WERI-Rb-1 (cell line): Measurements from ENCODE around the gene ZGPAT.
"Not testable (repeated sequence)": the region's sequence is repeated elsewhere in the genome, so short reads cannot be mapped to it uniquely, and the experiment has no call there.

Source experiments
- DNase-seq: peaks from one replicate; pipeline ENCODE4 v3.0.0-alpha.2; 2020
- H3K27ac ChIP-seq: fragments of 250-450 bp; sonication (Bioruptor Pico); 2 replicates; pipeline ENCODE4 v1.5.1; 2020; ENCODE audit warnings: mild to moderate bottlenecking, moderate library complexity
- H3K27me3 ChIP-seq: fragments of 250-450 bp; sonication (Bioruptor Pico); 2 replicates; pipeline ENCODE4 v1.5.1; 2021; ENCODE audit warnings: mild to moderate bottlenecking, low read depth, moderate library complexity; ENCODE audit not compliant: insufficient read depth, severe bottlenecking
- H3K36me3 ChIP-seq: fragments of 250-450 bp; sonication (Bioruptor Pico); 2 replicates; pipeline ENCODE4 v1.5.1; 2020; ENCODE audit warnings: mild to moderate bottlenecking, moderate library complexity
- H3K4me3 ChIP-seq: 2 replicates; pipeline ENCODE4 v1.5.1; 2011; ENCODE audit warnings: low read depth, mild to moderate bottlenecking, control low read depth, low read length
- H3K9me3 ChIP-seq: fragments of 250-450 bp; sonication (Bioruptor Pico); 2 replicates; pipeline ENCODE4 v1.5.1; 2021; ENCODE audit warnings: mild to moderate bottlenecking, moderate library complexity; ENCODE audit not compliant: severe bottlenecking
- TF ChIP-seq, protein P1 (sequence below): IDR thresholded peaks from 2 replicates; pipeline ENCODE4 v1.5.1; 2011; ENCODE audit warnings: low read depth, mild to moderate bottlenecking, control low read depth, inconsistent platforms, low read length

ZGPAT gene

GRCh38 chr20:63714858-63715257 lies 7.0 kb downstream of the ZGPAT start:
- Histone ChIP-seq H3K27ac (no peak overlapping the region), H3K27me3 (no peaks in the 10 kb centered on the region), H3K4me3 (no peak overlapping the region), H3K9me3 (no peaks in the 10 kb centered on the region), H3K36me3 (peaks cover 73% of the 10 kb centered on the region)
- DNase-seq: no peak
- TF ChIP-seq, protein P1, sequence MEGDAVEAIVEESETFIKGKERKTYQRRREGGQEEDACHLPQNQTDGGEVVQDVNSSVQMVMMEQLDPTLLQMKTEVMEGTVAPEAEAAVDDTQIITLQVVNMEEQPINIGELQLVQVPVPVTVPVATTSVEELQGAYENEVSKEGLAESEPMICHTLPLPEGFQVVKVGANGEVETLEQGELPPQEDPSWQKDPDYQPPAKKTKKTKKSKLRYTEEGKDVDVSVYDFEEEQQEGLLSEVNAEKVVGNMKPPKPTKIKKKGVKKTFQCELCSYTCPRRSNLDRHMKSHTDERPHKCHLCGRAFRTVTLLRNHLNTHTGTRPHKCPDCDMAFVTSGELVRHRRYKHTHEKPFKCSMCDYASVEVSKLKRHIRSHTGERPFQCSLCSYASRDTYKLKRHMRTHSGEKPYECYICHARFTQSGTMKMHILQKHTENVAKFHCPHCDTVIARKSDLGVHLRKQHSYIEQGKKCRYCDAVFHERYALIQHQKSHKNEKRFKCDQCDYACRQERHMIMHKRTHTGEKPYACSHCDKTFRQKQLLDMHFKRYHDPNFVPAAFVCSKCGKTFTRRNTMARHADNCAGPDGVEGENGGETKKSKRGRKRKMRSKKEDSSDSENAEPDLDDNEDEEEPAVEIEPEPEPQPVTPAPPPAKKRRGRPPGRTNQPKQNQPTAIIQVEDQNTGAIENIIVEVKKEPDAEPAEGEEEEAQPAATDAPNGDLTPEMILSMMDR: no peak

GRCh38 chr20:63718996-63719395 lies 11.2 kb downstream of the ZGPAT start:
- H3K27me3 ChIP-seq: no peaks in the 10 kb centered on the region
- no peaks in the 10 kb centered on the region for H3K9me3 ChIP-seq
- TF ChIP-seq, protein P1: no peak
- no peak overlapping the region for H3K27ac ChIP-seq
- H3K4me3 ChIP-seq: no peak overlapping the region
- H3K36me3 ChIP-seq: peaks cover 51% of the 10 kb centered on the region
- no peak for DNase-seq

- not testable (repeated sequence) for DNase-seq, H3K9me3 ChIP-seq, H3K27ac ChIP-seq, H3K4me3 ChIP-seq, H3K27me3 ChIP-seq
- H3K36me3 ChIP-seq: peaks cover 47% of the 10 kb centered on the region
Observed at GRCh38 chr20:63722967-63723622, 15.3 kb downstream of the ZGPAT start.

DNA sequence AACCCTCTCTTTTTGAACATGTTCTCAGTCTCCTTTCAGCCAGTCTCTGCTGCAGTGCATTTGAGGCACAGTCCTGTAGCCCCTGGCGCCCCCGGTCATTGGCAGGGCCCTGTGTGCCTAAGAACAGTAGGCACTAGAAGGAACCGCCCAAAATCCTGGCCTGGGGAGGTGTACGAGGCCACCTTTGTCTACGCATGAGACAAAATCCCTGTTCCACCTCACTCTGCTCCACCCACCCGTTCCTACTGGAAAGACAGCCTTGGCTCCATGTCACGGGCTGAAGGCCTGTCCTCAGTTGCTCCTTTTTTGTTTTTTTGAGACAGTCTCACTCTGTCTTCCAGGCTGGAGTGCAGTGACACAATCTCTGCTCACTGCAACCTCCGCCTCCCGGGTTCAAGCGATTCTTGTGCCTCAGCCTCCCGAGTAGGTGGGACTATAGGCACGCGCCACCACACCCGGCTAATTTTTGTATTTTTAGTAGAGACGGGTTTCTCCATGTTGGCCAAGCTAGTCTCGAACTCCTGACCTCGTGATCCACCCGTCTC lies 22.4 kb downstream of the ZGPAT start:
- H3K36me3 ChIP-seq: peaks cover 32% of the 10 kb centered on the region
- not testable (repeated sequence) for DNase-seq, H3K9me3 ChIP-seq, H3K4me3 ChIP-seq, H3K27ac ChIP-seq, H3K27me3 ChIP-seq

- Histone ChIP-seq H3K4me3 (no peak overlapping the region), H3K27me3 (no peaks in the 10 kb centered on the region), H3K27ac (no peak overlapping the region), H3K36me3 (peaks cover 38% of the 10 kb centered on the region), H3K9me3 (no peaks in the 10 kb centered on the region)
- no peak for DNase-seq
- TF ChIP-seq, protein P1: no peak
Observed at GRCh38 chr20:63731410-63731809, 23.6 kb downstream of the ZGPAT start.

DNA sequence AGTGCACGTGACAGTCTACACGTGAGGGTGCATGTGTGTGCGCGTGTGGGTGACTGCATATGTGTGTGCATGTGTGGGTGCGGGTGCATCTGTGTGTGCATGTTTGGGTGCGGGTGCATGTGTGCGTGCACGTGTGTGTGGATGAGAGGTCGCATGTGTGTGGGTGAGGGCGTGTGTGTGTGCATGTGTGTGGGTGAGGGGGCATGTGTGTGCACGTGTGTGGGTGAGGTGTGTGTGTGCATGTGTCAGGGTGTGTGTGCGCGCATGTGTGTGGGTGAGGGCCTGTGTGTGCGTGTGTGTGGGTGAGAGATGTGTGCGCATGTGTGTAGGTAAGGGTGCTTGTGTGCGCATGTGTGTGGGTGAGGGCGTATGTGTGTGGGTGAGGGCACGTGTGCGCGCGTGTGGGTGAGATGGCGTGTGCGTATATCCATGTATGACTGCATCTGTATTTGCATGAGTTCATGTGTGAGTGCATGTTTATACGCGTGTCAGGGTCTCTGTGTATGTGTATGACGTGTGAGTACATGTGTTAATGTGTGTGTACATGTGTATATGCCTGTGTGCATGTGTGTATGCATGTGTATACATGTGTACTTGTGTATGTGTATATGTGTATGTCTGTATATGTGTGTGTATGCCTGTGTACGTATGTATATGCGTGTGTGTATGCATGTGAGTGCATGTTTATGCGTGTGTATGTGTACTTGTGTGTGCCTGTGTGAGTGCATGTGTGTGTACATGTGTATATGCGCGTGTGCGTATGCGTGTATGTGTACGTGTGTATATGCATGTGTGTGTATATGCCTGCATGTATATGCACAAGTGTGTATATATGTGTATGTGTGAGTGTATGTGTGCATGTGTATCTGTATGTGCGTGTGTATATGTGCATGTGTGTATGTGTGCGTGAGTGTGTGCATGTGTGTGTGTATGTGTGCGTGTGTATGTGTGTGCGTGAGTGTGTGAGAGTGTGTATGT lies 24.6 kb downstream of the ZGPAT start:
- Histone ChIP-seq H3K27me3 (no peaks in the 10 kb centered on the region), H3K36me3 (peaks cover 42% of the 10 kb centered on the region), H3K4me3 (no peak overlapping the region), H3K9me3 (no peaks in the 10 kb centered on the region), H3K27ac (no peak overlapping the region)
- TF ChIP-seq, protein P1: no peak
- no peak for DNase-seq
